Measurements from ENCODE around the gene MTOR. TPM values are rescaled to one million over a fixed set of nuclear protein-coding genes. Genes with fewer than 3 reads are reported as not detected.
"Not testable (repeated sequence)": the region's sequence is repeated elsewhere in the genome, so short reads cannot be mapped to it uniquely, and the experiment has no call there.

The MTOR gene
- total RNA-seq, 2 donors from 2014 or later, result 47.1 to 82.0 TPM

- ATAC-seq, result no peak
- Mint-ChIP-seq H3K27me3 (no peaks in the 10 kb centered on the region), H3K4me3 (no peak overlapping the region), H3K27ac (no peak overlapping the region), H3K9me3 (no peaks in the 10 kb centered on the region), H3K4me1 (ENCODE audit: low read depth in 2 of 2) (peaks cover 0 to 6% of the 10 kb centered on the region in 2 donors), H3K36me3 (no peaks in the 10 kb centered on the region)
- no peak for DNase-seq (ENCODE audit: low spot score)
Observed at GRCh38 chr1:11176081-11176706, 86.2 kb downstream of the MTOR start.

GRCh38 chr1:11175461-11175860, 86.9 kb downstream of the MTOR start:
- Mint-ChIP-seq H3K4me1 (ENCODE audit: low read depth in 2 of 2) (peaks cover 0 to 6% of the 10 kb centered on the region in 2 donors), H3K27me3 (no peaks in the 10 kb centered on the region), H3K36me3 (no peaks in the 10 kb centered on the region), H3K9me3 (no peaks in the 10 kb centered on the region), H3K27ac (no peak overlapping the region), H3K4me3 (no peak overlapping the region)
- DNase-seq (ENCODE audit: low spot score) (no peak), ATAC-seq (no peak)

DNA sequence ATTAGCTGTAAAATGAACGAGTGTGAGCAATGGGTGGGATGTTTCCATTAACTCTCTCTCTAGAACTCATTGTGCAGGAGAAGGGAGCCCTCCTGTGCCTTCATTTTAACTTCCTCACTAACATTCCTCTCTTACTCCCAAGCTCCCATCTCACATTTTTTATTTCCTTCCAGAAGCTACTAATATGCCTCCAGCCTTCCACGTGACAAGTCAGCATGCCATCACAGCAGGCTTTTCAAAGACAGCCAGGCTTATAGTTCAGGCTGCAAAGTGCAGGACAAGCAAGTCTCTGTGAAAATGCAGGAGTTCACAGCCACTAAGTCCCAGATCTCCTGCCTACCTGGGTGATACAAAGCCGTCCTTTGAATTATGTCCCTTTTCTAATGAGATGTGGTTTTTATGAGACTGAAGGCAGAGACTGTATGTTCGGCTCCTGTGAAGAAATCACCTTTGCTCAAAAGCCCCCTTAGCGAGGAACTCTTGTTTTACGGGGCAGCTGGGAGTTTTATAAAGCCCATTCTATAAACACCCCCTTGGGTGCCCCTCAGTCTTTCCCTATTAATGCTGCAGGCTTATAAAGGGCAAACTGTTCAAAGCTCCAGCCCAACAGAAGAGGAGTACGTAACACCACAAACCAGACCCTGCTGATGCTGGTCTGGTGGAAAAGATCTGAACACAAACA, 87.9 kb downstream of the MTOR start:
- Mint-ChIP-seq H3K27me3 (no peaks in the 10 kb centered on the region), H3K9me3 (no peaks in the 10 kb centered on the region)

GRCh38 chr1:11170102-11170501, 92.2 kb downstream of the MTOR start:
- no peak for DNase-seq (ENCODE audit: low spot score)
- H3K27me3 Mint-ChIP-seq, result no peaks in the 10 kb centered on the region
- no peak for ATAC-seq
- no peak overlapping the region for H3K4me3 Mint-ChIP-seq
- no peaks in the 10 kb centered on the region for H3K9me3 Mint-ChIP-seq
- no peak overlapping the region for H3K27ac Mint-ChIP-seq
- H3K4me1 Mint-ChIP-seq (ENCODE audit: low read depth in 2 of 2), result peaks cover 0 to 3% of the 10 kb centered on the region in 2 donors
- no peaks in the 10 kb centered on the region for H3K36me3 Mint-ChIP-seq

More for the DNA sequence above, 87.9 kb downstream of the MTOR start:
- H3K36me3 Mint-ChIP-seq, result no peaks in the 10 kb centered on the region
- no peak overlapping the region for H3K27ac Mint-ChIP-seq
- DNase-seq (ENCODE audit: low spot score) (no peak), ATAC-seq (no peak)
- peaks cover 0 to 6% of the 10 kb centered on the region in 2 donors for H3K4me1 Mint-ChIP-seq (ENCODE audit: low read depth in 2 of 2)
- H3K4me3 Mint-ChIP-seq, result no peak overlapping the region

GRCh38 chr1:11169202-11169601, 93.1 kb downstream of the MTOR start:
- H3K36me3 Mint-ChIP-seq, result no peaks in the 10 kb centered on the region

DNA sequence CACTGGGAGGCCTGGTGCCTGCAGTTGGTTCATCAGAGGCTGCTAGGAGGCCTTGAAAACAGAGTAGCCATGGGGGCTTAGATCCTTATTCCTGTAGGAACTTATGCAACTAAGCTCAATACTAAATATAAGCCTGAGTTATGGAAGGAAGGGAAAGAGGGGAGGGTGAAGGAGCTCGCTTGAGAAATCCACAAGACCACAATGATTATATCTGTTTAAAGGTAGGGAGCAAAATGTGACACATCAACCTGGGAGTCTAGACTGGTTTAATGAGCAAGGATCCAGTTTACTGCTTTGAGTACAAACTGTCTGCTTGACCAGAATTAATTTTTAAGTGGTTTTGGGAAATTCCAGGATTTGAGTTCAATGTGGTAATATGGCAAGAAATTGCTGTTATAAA, 93.6 kb downstream of the MTOR start:
- peak overlapping the region in 1 of 2 donors; percentile 68 for H3K27ac Mint-ChIP-seq
- H3K4me1 Mint-ChIP-seq (ENCODE audit: low read depth in 2 of 2), result peaks cover 0 to 8% of the 10 kb centered on the region in 2 donors
- H3K27me3 Mint-ChIP-seq, result no peaks in the 10 kb centered on the region

More at GRCh38 chr1:11169202-11169601, 93.1 kb downstream of the MTOR start:
- Mint-ChIP-seq H3K4me3 (no peak overlapping the region), H3K27ac (no peak overlapping the region), H3K4me1 (ENCODE audit: low read depth in 2 of 2) (peaks cover 0 to 8% of the 10 kb centered on the region in 2 donors), H3K27me3 (no peaks in the 10 kb centered on the region), H3K9me3 (no peaks in the 10 kb centered on the region)
- ATAC-seq (no peak), DNase-seq (ENCODE audit: low spot score) (no peak)

GRCh38 chr1:11166744-11167143, 95.6 kb downstream of the MTOR start:
- not testable (repeated sequence) for H3K27ac Mint-ChIP-seq; H3K27me3 Mint-ChIP-seq; ATAC-seq; H3K9me3 Mint-ChIP-seq; H3K4me1 Mint-ChIP-seq (ENCODE audit: low read depth in 2 of 2); H3K36me3 Mint-ChIP-seq; H3K4me3 Mint-ChIP-seq; DNase-seq (ENCODE audit: low spot score)

More for the DNA sequence above, 93.6 kb downstream of the MTOR start:
- ATAC-seq (peak in 1 of 2 donors; percentile 52), DNase-seq (ENCODE audit: low spot score) (no peak)
- H3K36me3 Mint-ChIP-seq, result peaks cover 2% of the 10 kb centered on the region
- no peaks in the 10 kb centered on the region for H3K9me3 Mint-ChIP-seq
- no peak overlapping the region for H3K4me3 Mint-ChIP-seq

- H3K4me3 Mint-ChIP-seq; H3K27ac Mint-ChIP-seq; H3K27me3 Mint-ChIP-seq; ATAC-seq; H3K9me3 Mint-ChIP-seq; H3K36me3 Mint-ChIP-seq; DNase-seq (ENCODE audit: low spot score): not testable (repeated sequence)
- peaks cover 0 to 11% of the 10 kb centered on the region in 2 donors for H3K4me1 Mint-ChIP-seq (ENCODE audit: low read depth in 2 of 2)
Observed at GRCh38 chr1:11162752-11163151, 99.6 kb downstream of the MTOR start.

GRCh38 chr1:11158720-11159321, 103.5 kb downstream of the MTOR start:
- H3K27ac Mint-ChIP-seq, result peak overlapping the region in 1 of 2 donors; percentile 49
- peaks cover 0 to 12% of the 10 kb centered on the region in 2 donors for H3K4me1 Mint-ChIP-seq (ENCODE audit: low read depth in 2 of 2)
- H3K4me3 Mint-ChIP-seq, result no peak overlapping the region
- DNase-seq (ENCODE audit: low spot score) (no peak), ATAC-seq (no peak)
- peaks cover 14% of the 10 kb centered on the region for H3K36me3 Mint-ChIP-seq
- no peaks in the 10 kb centered on the region for H3K27me3 Mint-ChIP-seq
- H3K9me3 Mint-ChIP-seq, result no peaks in the 10 kb centered on the region

- ATAC-seq (no peak), DNase-seq (ENCODE audit: low spot score) (no peak)
- Mint-ChIP-seq H3K4me1 (ENCODE audit: low read depth in 2 of 2) (peaks cover 0 to 12% of the 10 kb centered on the region in 2 donors), H3K4me3 (no peak overlapping the region), H3K36me3 (peaks cover 9% of the 10 kb centered on the region), H3K9me3 (no peaks in the 10 kb centered on the region), H3K27ac (peak overlapping the region in 1 of 2 donors; percentile 49), H3K27me3 (no peaks in the 10 kb centered on the region)
Observed at GRCh38 chr1:11158291-11158690, 104.1 kb downstream of the MTOR start.

GRCh38 chr1:11157867-11158266, 104.5 kb downstream of the MTOR start:
- H3K27me3 Mint-ChIP-seq, result no peaks in the 10 kb centered on the region
- no peak for ATAC-seq
- H3K4me3 Mint-ChIP-seq, result no peak overlapping the region
- H3K9me3 Mint-ChIP-seq, result no peaks in the 10 kb centered on the region
- peaks cover 13% of the 10 kb centered on the region for H3K36me3 Mint-ChIP-seq
- peaks cover 0 to 12% of the 10 kb centered on the region in 2 donors for H3K4me1 Mint-ChIP-seq (ENCODE audit: low read depth in 2 of 2)
- no peak for DNase-seq (ENCODE audit: low spot score)
- peak overlapping the region in 1 of 2 donors; percentile 49 for H3K27ac Mint-ChIP-seq

- Mint-ChIP-seq H3K4me1 (ENCODE audit: low read depth in 2 of 2) (peaks cover 0 to 12% of the 10 kb centered on the region in 2 donors), H3K27me3 (no peaks in the 10 kb centered on the region), H3K4me3 (no peak overlapping the region), H3K36me3 (peaks cover 16% of the 10 kb centered on the region), H3K9me3 (no peaks in the 10 kb centered on the region), H3K27ac (peak overlapping the region in 1 of 2 donors; percentile 49)
- DNase-seq (ENCODE audit: low spot score) (no peak), ATAC-seq (no peak)
Observed at GRCh38 chr1:11157394-11157793, 105.0 kb downstream of the MTOR start.

DNA sequence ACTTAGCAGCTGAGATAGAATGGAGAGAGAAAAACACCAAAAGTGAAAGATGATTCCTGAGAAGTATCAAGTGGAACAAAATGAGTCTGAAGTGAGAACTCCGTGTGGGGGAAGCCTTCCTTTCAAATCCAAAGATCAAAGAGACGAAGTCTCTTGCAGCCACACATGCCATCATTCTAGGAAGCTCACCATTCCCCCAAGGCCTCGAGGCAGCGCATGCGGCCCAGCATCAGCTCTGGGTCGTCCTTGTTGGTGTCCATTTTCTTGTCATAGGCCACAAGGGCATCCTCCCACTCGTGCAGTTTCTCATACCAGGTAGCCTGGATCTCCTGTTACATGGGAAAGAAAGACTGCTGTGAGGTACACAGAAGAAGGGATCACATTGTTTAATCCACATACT, 105.4 kb downstream of the MTOR start:
- H3K27ac Mint-ChIP-seq, result peak overlapping the region in 1 of 2 donors; percentile 49
- peaks cover 16% of the 10 kb centered on the region for H3K36me3 Mint-ChIP-seq
- DNase-seq (ENCODE audit: low spot score) (no peak), ATAC-seq (no peak)
- no peaks in the 10 kb centered on the region for H3K27me3 Mint-ChIP-seq
- peaks cover 0 to 12% of the 10 kb centered on the region in 2 donors for H3K4me1 Mint-ChIP-seq (ENCODE audit: low read depth in 2 of 2)
- H3K4me3 Mint-ChIP-seq, result no peak overlapping the region
- no peaks in the 10 kb centered on the region for H3K9me3 Mint-ChIP-seq

GRCh38 chr1:11156441-11156840, 105.9 kb downstream of the MTOR start:
- Mint-ChIP-seq H3K27ac (no peak overlapping the region), H3K9me3 (no peaks in the 10 kb centered on the region), H3K4me3 (no peak overlapping the region), H3K36me3 (peaks cover 16% of the 10 kb centered on the region), H3K27me3 (no peaks in the 10 kb centered on the region), H3K4me1 (ENCODE audit: low read depth in 2 of 2) (peaks cover 0 to 12% of the 10 kb centered on the region in 2 donors)
- ATAC-seq (no peak), DNase-seq (ENCODE audit: low spot score) (no peak)
